ENCODE results near the gene CBX5.

Gene CBX5

GRCh38 chr12:54220567-54220966 is 59.4 kb downstream of the CBX5 start:
- Histone ChIP-seq H3K36me3 (ENCODE audit: control insufficient read depth, insufficient read depth, low read length) (no peaks in the 10 kb centered on the region), H3K27ac (ENCODE audit: low read depth, low read length) (no peak overlapping the region), H3K9ac (ENCODE audit: low read depth, low read length) (no peak overlapping the region), H3K27me3 (ENCODE audit: control insufficient read depth, insufficient read depth, low read length) (peaks cover 35% of the 10 kb centered on the region), H3K9me3 (ENCODE audit: control insufficient read depth, insufficient read depth, low read length) (no peaks in the 10 kb centered on the region), H3K4me1 (ENCODE audit: control insufficient read depth, insufficient read depth, low read length) (peaks cover 13% of the 10 kb centered on the region; the same call in 1 of the 2 replicates), H3K4me3 (ENCODE audit: low read depth, low read length) (no peak overlapping the region)

- Histone ChIP-seq H3K27me3 (ENCODE audit: control insufficient read depth, insufficient read depth, low read length) (peaks cover 37% of the 10 kb centered on the region), H3K9me3 (ENCODE audit: control insufficient read depth, insufficient read depth, low read length) (no peaks in the 10 kb centered on the region), H3K4me3 (ENCODE audit: low read depth, low read length) (no peak overlapping the region), H3K27ac (ENCODE audit: low read depth, low read length) (no peak overlapping the region), H3K4me1 (ENCODE audit: control insufficient read depth, insufficient read depth, low read length) (peaks cover 13% of the 10 kb centered on the region; the same call in 1 of the 2 replicates), H3K36me3 (ENCODE audit: control insufficient read depth, insufficient read depth, low read length) (no peaks in the 10 kb centered on the region), H3K9ac (ENCODE audit: low read depth, low read length) (no peak overlapping the region)
These were observed 59.8 kb downstream of the CBX5 start for GRCh38 chr12:54220092-54220557.

- peak overlapping the region; percentile 60 for H3K4me3 ChIP-seq (ENCODE audit: low read depth, low read length)
- no peaks in the 10 kb centered on the region for H3K9me3 ChIP-seq (ENCODE audit: control insufficient read depth, insufficient read depth, low read length)
- peaks cover 13% of the 10 kb centered on the region; the same call in 1 of the 2 replicates for H3K4me1 ChIP-seq (ENCODE audit: control insufficient read depth, insufficient read depth, low read length)
- no peaks in the 10 kb centered on the region for H3K36me3 ChIP-seq (ENCODE audit: control insufficient read depth, insufficient read depth, low read length)
- H3K27me3 ChIP-seq (ENCODE audit: control insufficient read depth, insufficient read depth, low read length) = peaks cover 42% of the 10 kb centered on the region
- no peak overlapping the region for H3K27ac ChIP-seq (ENCODE audit: low read depth, low read length)
- no peak overlapping the region; the same call in 1 of the 2 replicates for H3K9ac ChIP-seq (ENCODE audit: low read depth, low read length)
These were observed 62.1 kb downstream of the CBX5 start for GRCh38 chr12:54217774-54218241.

GRCh38 chr12:54216797-54217661 is 62.9 kb downstream of the CBX5 start:
- no peak overlapping the region for H3K9ac ChIP-seq (ENCODE audit: low read depth, low read length)
- H3K4me1 ChIP-seq (ENCODE audit: control insufficient read depth, insufficient read depth, low read length) = peaks cover 13% of the 10 kb centered on the region; the same call in 1 of the 2 replicates
- H3K4me3 ChIP-seq (ENCODE audit: low read depth, low read length) = peak overlapping the region; percentile 60
- H3K27ac ChIP-seq (ENCODE audit: low read depth, low read length) = no peak overlapping the region
- H3K9me3 ChIP-seq (ENCODE audit: control insufficient read depth, insufficient read depth, low read length) = no peaks in the 10 kb centered on the region
- H3K27me3 ChIP-seq (ENCODE audit: control insufficient read depth, insufficient read depth, low read length) = peaks cover 47% of the 10 kb centered on the region
- H3K36me3 ChIP-seq (ENCODE audit: control insufficient read depth, insufficient read depth, low read length) = no peaks in the 10 kb centered on the region

- no peak overlapping the region for H3K27ac ChIP-seq (ENCODE audit: low read depth, low read length)
- no peaks in the 10 kb centered on the region for H3K9me3 ChIP-seq (ENCODE audit: control insufficient read depth, insufficient read depth, low read length)
- peaks cover 13% of the 10 kb centered on the region; the same call in 1 of the 2 replicates for H3K4me1 ChIP-seq (ENCODE audit: control insufficient read depth, insufficient read depth, low read length)
- peak overlapping the region; percentile 40 for H3K4me3 ChIP-seq (ENCODE audit: low read depth, low read length)
- H3K36me3 ChIP-seq (ENCODE audit: control insufficient read depth, insufficient read depth, low read length) = no peaks in the 10 kb centered on the region
- peaks cover 53% of the 10 kb centered on the region for H3K27me3 ChIP-seq (ENCODE audit: control insufficient read depth, insufficient read depth, low read length)
- no peak overlapping the region for H3K9ac ChIP-seq (ENCODE audit: low read depth, low read length)
These were observed 63.7 kb downstream of the CBX5 start for GRCh38 chr12:54215989-54216796.

GRCh38 chr12:54214553-54215406 is 65.1 kb downstream of the CBX5 start:
- Histone ChIP-seq H3K36me3 (ENCODE audit: control insufficient read depth, insufficient read depth, low read length) (no peaks in the 10 kb centered on the region), H3K4me3 (ENCODE audit: low read depth, low read length) (no peak overlapping the region), H3K9ac (ENCODE audit: low read depth, low read length) (no peak overlapping the region), H3K27me3 (ENCODE audit: control insufficient read depth, insufficient read depth, low read length) (peaks cover 53% of the 10 kb centered on the region), H3K4me1 (ENCODE audit: control insufficient read depth, insufficient read depth, low read length) (peaks cover 13% of the 10 kb centered on the region; the same call in 1 of the 2 replicates), H3K9me3 (ENCODE audit: control insufficient read depth, insufficient read depth, low read length) (no peaks in the 10 kb centered on the region), H3K27ac (ENCODE audit: low read depth, low read length) (no peak overlapping the region)

GRCh38 chr12:54213079-54213478 is 66.8 kb downstream of the CBX5 start:
- peaks cover 8% of the 10 kb centered on the region; the same call in 1 of the 2 replicates for H3K4me1 ChIP-seq (ENCODE audit: control insufficient read depth, insufficient read depth, low read length)
- H3K36me3 ChIP-seq (ENCODE audit: control insufficient read depth, insufficient read depth, low read length) = no peaks in the 10 kb centered on the region
- no peak overlapping the region for H3K9ac ChIP-seq (ENCODE audit: low read depth, low read length)
- no peak overlapping the region for H3K27ac ChIP-seq (ENCODE audit: low read depth, low read length)
- peaks cover 44% of the 10 kb centered on the region for H3K27me3 ChIP-seq (ENCODE audit: control insufficient read depth, insufficient read depth, low read length)
- H3K9me3 ChIP-seq (ENCODE audit: control insufficient read depth, insufficient read depth, low read length) = no peaks in the 10 kb centered on the region
- no peak overlapping the region for H3K4me3 ChIP-seq (ENCODE audit: low read depth, low read length)

- no peak overlapping the region for H3K9ac ChIP-seq (ENCODE audit: low read depth, low read length)
- peaks cover 43% of the 10 kb centered on the region for H3K27me3 ChIP-seq (ENCODE audit: control insufficient read depth, insufficient read depth, low read length)
These were observed 68.0 kb downstream of the CBX5 start for GRCh38 chr12:54211920-54212319.

GRCh38 chr12:54210400-54210790 is 69.5 kb downstream of the CBX5 start:
- peaks cover 3% of the 10 kb centered on the region; the same call in 1 of the 2 replicates for H3K4me1 ChIP-seq (ENCODE audit: control insufficient read depth, insufficient read depth, low read length)
- no peak overlapping the region for H3K27ac ChIP-seq (ENCODE audit: low read depth, low read length)
- H3K9me3 ChIP-seq (ENCODE audit: control insufficient read depth, insufficient read depth, low read length) = no peaks in the 10 kb centered on the region
- peaks cover 42% of the 10 kb centered on the region for H3K27me3 ChIP-seq (ENCODE audit: control insufficient read depth, insufficient read depth, low read length)
- no peak overlapping the region for H3K9ac ChIP-seq (ENCODE audit: low read depth, low read length)
- H3K4me3 ChIP-seq (ENCODE audit: low read depth, low read length) = no peak overlapping the region
- no peaks in the 10 kb centered on the region for H3K36me3 ChIP-seq (ENCODE audit: control insufficient read depth, insufficient read depth, low read length)

More at GRCh38 chr12:54211920-54212319, 68.0 kb downstream of the CBX5 start:
- Histone ChIP-seq H3K9me3 (ENCODE audit: control insufficient read depth, insufficient read depth, low read length) (no peaks in the 10 kb centered on the region), H3K4me1 (ENCODE audit: control insufficient read depth, insufficient read depth, low read length) (peaks cover 3% of the 10 kb centered on the region; the same call in 1 of the 2 replicates), H3K4me3 (ENCODE audit: low read depth, low read length) (no peak overlapping the region), H3K36me3 (ENCODE audit: control insufficient read depth, insufficient read depth, low read length) (no peaks in the 10 kb centered on the region), H3K27ac (ENCODE audit: low read depth, low read length) (no peak overlapping the region)

GRCh38 chr12:54208591-54208990 is 71.3 kb downstream of the CBX5 start:
- no peaks in the 10 kb centered on the region for H3K9me3 ChIP-seq (ENCODE audit: control insufficient read depth, insufficient read depth, low read length)
- H3K27me3 ChIP-seq (ENCODE audit: control insufficient read depth, insufficient read depth, low read length) = peaks cover 55% of the 10 kb centered on the region
- H3K4me3 ChIP-seq (ENCODE audit: low read depth, low read length) = no peak overlapping the region
- no peak overlapping the region for H3K27ac ChIP-seq (ENCODE audit: low read depth, low read length)
- H3K36me3 ChIP-seq (ENCODE audit: control insufficient read depth, insufficient read depth, low read length) = no peaks in the 10 kb centered on the region
- H3K4me1 ChIP-seq (ENCODE audit: control insufficient read depth, insufficient read depth, low read length) = peaks cover 3% of the 10 kb centered on the region; the same call in 1 of the 2 replicates
- no peak overlapping the region for H3K9ac ChIP-seq (ENCODE audit: low read depth, low read length)

Measured in HUES48 (cell line).